Right ventricle myocardium superior (tissue), 1 donor: ENCODE measurements around the gene EVI5L. TPM values are rescaled to one million over a fixed set of nuclear protein-coding genes. Genes with fewer than 3 reads are reported as not detected.
A peak's percentile ranks its signal among the peaks of the same experiment; 100 is the strongest.
"Not testable (repeated sequence)": the region's sequence is repeated elsewhere in the genome, so short reads cannot be mapped to it uniquely, and the experiment has no call there.

Experiments used
- ATAC-seq: fragments of 200-7000 bp; cut with Tn5 transposase; one replicate; pipeline ENCODE4 v1.9.1; 2020; ENCODE audit warnings: mild to moderate bottlenecking; ENCODE audit not compliant: poor library complexity
- DNase-seq: peaks from one replicate; pipeline ENCODE4 v3.0.0-alpha.2; 2020
- intact Hi-C: fragments of 100-400 bp; cut with DNase I; formaldehyde crosslinking; loops from one replicate; pipeline ENCODE4 v1.11.2; 2022
- total RNA-seq: library from RNA; stranded (reverse); fragmentation: NEBNext Ultra II Directional; extraction: Animal tissue kit (Norgen Biotek cat#: 25700); gene quantifications from one replicate; pipeline ENCODE4 v1.2.1, GENCODE V29; 2021
- donor health status: DM: no; HTN: yes; CAD: no; lungs with severe emphysema.

The EVI5L gene
- total RNA-seq, 1 donor from 2014 or later, result 19.4 TPM

DNA sequence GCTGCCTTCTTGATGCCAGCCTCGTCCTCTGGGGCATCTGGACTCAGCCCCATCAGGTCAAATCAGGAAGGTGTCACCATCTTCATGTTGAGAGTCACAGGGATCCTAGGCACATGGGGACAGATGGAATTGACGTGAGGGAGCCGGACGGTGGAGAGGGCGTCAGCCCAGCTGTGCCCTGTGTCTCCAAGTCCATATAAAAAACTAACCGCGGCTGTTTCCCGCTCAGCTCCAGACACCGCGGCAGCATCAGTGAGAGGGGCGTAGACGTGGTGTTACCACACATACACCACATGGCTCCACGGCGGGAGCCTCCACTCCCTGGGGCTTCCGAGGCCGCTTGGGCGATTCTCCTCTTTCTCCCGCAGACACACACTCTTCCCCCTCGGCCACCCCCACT, 49.8 kb downstream of the EVI5L start:
- intact Hi-C loops, result no loop called here
- ATAC-seq (no peak), DNase-seq (no peak)

DNA sequence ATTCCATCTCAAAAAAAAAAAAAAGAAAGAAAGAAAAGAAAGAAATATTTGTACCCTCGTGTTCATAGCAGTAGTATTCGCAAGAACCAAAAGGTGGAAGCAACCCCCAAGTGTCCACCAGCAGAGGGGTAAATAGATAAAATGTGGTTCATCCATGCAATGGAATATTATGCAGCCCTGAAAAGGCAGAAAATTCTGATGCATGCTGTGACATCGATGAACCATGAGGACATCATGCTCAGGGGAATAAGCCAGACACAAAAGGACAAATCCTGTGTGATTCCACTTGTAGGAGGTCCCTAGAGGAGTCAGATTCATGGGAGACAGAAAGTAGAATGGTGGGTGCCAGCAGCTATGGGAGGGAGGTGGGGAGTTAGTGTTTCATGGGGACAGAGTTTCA, 51.9 kb downstream of the EVI5L start:
- intact Hi-C loops, result no loop called here
- DNase-seq (no peak), ATAC-seq (no peak)

DNA sequence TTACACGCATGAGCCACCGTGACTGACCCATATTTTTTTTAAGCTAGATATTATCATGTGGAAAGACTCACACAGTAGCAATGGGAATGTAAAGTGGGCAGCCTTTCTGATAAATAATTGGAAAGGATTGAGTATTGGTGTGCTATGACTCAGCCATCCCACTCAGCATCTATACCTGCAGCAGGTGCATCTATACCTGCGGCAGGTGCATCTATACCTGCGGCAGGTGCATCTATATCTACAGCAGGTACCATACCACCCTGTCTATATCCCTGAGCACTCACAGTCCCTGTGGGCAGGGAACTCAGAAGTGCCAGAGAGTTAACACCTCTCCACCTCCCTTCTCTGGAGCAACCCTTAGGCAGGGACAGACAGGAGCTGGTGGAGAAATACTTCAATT, 53.1 kb downstream of the EVI5L start:
- intact Hi-C loops, result no loop called here
- ATAC-seq (no peak), DNase-seq (no peak)

DNA sequence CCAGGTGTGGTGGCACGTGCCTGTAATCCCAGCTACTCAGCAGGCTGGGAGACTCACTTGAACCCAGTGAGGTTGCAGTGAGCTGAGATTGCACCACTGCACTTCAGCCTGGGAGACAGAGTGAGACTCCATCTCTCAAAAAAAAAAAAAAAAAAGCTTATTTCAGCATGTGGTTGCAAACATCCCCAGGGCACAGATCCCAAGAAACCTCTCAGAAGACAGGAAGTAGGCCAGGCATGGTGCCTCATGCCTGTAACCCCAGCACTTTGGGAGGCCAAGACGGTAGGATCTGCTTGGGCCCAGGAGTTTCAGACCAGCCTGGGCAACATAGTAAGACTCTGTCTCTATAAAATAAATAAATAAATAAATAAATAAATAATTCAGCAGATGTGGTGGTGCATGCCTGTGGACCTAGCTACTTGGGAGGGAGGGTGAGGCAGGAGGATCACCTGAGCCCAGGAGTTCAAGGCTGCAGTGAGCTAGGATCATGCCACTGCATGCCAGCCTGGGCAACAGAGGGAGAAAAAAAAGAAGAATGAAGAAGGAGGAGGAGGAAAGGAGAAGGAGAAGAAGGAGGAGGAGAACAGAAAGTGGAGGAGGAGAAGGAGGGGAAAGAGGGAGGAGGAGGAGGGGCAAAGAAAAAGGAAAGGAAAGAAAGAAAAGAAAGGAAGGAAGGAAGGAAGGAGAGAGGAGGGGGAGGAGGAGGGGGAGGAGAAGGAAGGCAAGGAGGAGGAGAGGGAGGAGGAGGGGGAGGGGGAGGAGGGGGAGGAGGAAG, 54.0 kb downstream of the EVI5L start:
- DNase-seq, result no peak
- ATAC-seq, result no peak

DNA sequence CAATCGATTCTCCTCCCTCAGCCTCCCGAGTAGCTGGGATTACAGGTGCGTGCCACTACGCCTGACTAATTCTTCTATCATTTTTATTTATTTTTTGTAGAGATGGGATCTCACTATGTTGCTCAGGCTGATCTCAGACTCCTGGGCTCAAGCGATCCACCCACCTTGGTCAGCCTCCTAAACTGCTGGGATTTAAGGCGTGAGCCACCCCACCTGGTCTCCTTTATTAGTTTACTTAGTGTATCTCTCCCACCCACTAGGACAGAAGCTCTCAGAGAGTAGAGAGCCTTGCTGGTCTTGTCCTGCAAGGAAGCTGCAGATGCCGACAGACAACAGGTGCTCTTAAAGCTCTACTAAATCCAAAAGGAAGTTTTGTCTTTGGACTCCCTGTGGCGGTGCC, 55.8 kb downstream of the EVI5L start:
- no peak for ATAC-seq
- DNase-seq, result no peak
- intact Hi-C loops, result no loop called here

More for the DNA sequence above, 54.0 kb downstream of the EVI5L start:
- intact Hi-C loops, result no loop called here

DNA sequence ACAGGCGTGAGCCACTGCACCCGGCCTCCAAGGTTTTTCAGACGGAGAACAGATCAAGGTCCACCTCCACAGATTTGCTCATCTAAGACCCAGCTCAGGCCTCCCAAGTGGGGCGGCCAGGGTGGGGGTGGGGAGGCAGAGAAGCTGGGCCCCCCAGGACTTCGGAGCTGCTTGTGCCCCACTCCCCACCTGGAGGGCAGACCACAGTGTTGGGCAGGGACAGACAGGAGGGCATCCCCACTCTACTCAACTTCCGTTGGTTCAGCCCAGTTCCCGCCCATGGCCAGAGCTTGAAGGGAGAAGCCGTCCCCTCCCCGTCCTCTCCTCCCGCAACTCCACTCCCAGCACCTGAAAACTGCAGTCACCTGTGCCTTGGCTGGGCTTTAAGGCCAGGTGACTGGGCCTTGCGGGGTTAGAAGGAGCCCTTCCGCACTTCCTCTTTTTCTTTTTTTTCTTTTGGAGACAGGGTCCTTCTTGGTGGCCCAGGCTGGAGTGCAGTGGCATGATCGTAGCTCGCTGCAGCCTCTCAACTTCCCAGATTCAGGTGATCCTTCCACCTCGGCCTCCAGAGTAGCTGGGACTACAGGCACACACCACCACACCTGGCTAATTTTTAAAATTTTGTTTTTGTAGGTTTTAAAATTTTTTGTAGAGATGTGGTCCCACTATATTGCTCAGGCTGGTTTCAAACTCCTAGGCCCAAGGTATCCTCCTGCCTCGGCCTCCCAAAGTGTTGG, 57.6 kb downstream of the EVI5L start:
- ATAC-seq (no peak), DNase-seq (no peak)
- intact Hi-C loops, result no loop called here

DNA sequence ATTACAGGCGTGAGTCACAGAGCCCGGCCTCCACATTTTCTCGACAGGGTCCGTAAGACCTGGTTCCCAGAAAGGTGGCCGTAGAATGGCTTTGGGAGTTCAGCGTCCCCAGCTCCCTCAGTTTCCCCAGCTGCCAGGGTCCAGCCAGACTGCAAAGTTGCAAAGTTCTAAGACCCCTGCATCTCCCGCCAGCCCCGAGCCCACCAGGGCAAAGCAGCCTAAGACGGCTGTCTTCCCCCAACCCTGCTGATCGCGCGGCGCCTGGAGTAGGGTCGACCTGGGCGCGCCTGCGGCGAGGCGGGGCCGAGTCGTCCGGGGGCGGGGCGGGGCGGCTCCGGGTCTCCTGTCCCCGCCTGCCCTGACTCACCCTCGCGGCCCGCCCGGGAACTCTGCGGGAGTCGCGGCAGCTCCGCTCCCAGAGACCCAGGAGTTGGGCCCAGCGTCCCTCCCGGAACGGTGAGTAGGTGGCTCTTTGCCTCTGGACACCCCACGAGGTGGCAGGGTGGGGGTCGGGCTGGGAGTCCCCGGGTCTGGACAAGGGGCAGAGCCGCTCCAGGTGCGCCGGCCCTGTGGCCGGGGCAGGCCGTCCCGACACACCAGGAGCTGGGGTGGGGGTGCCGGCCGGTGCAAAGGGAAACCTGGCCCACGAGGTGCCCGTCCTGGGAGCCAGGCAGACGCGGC, 58.3 kb downstream of the EVI5L start, which contains the start of gene LRRC8E:
LRRC8E (plus strand) TSS at position 366 of the 681 bp plus-strand sequence. CDS start 7,094 bp downstream, outside the sequence.
- DNase-seq (no peak), ATAC-seq (peak; percentile 91)
- intact Hi-C loops, result no loop called here

DNA sequence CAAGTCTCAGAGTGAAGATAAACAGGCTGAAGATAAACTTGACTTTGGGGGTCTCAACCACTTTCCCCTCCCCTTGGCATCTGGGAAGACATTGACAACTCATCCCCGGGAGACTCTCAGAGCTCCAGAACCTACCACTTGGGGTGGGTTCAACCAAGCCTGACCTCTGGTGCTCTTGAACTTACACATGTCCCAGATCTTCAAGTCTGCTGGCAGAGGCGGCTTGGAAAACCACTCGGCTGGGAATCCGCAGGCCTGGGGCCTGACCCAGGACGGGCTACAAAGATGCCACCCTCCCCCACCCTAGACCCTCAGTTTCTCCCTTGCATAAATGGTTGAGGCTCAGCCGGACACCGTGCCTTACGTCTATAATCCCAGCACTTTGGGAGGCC, 58.8 kb downstream of the EVI5L start:
- DNase-seq (no peak), ATAC-seq (peak; percentile 18)
- intact Hi-C loops, result no loop called here

DNA sequence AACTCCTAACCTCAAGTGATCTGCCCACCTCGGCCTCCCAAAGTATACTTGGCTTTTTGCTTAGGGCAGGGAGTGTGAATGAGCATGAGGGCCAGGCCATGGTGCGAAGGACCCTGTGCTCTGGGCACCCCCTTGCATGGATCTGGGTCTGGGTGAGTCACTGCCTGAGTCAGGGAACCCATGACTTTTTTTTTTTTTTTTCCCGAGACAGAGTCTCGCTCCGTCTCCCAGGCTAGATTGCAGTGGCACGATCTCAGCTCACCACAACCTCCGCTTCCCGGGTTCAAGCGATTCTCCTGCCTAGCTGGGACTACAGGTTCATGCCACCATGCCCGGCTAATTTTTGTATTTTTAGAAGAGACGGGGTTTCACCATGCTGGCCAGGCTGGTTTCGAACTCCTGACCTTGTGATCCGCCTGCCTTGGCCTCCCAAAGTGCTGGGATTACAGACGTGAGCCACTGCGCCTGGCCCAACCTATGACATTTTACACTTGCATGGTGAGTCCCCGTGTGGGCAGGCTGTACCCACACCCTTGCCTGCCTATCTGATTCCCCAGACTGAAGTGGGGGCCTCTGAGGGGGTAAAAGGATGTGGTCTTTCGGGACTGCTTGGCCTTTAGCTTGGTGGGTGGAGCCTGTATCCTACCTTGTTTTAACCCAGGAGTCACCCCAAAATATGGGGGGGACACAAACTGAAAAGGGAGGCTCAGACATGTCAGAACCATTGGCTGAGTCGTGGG, 63.5 kb downstream of the EVI5L start:
- intact Hi-C loops, ATAC-seq, DNase-seq: not testable (repeated sequence)

DNA sequence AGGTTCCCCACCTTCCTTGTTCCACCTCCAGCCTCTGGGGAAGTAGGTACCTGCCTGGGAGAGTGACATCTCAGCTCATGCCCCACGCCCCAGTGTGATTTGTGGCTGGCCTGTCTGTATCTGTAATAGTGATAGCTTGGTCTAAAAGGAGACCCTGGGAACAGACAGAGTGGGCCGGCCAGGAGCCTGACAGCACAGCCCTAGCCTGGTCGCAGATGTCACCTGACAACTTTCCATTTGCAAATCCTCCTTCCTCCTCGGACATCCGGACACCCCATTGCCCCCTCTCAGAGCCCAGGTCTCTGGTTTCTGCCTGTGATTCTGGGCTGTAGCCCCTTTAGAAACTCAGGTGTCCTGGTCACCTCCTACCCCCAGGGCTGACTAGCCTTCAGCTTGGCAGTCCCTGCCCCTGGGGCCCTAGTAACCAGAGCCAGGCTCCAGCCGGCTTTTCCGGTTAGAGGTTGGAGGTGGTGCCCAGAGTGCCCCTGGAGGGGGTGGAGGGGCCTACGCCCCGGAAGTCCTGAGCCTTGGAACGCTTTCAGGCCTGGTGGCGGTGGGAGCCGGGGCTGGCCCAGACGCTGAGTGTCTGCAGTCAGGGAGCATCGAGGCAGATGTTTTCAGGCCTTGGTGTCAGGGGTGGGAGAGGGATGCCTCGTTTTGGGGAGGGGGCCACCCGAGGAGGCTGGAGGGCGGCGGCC, 64.7 kb downstream of the EVI5L start:
- ATAC-seq (no peak), DNase-seq (no peak)
- intact Hi-C loops, result no loop called here

DNA sequence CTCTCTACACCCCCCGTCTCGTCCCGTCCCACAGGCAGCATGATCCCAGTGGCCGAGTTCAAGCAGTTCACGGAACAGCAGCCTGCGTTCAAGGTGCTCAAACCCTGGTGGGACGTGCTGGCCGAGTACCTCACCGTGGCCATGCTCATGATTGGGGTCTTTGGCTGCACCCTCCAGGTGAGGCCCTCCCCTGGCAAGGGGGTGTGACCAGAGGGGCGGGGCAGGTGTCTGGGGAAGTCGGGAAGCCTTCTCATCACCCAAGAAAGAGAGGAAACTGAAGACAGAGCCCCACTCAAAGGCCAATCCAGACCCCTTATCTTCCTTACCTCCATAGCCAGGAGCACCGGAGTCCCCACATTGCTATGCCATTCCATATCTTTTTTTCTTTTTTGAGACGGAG, 65.5 kb downstream of the EVI5L start:
- no peak for DNase-seq
- intact Hi-C loops, result no loop called here
- ATAC-seq, result peak; percentile 11

DNA sequence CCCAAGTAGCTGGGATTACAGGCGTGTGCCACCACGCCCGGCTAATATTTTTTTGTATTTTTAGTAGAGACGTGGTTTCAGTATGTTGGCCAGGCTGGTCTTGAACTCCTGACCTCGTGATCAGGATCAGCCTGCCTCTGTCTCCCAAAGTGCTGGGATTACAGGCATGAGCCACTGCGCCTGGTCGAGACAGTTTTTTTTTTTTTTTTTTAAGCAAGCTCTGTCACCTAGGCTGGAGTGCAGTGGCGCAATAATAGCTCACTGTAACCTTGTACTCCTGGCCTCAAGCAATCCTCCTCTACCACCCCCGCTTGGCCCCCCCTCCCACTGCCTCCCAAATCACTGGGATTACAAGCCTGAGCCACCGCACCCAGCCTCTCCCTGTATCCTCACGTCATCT, 67.3 kb downstream of the EVI5L start:
- no peak for ATAC-seq

DNA sequence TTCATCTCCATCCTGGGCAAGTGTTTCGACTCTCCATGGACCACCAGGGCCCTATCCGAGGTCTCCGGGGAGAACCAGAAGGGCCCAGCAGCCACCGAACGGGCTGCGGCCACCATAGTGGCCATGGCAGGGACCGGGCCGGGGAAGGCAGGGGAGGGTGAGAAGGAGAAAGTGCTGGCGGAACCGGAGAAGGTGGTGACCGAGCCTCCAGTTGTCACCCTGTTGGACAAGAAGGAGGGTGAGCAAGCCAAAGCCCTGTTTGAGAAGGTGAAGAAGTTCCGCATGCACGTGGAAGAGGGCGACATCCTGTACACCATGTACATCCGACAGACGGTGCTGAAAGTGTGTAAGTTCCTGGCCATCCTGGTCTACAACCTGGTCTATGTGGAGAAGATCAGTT, 68.9 kb downstream of the EVI5L start:
- DNase-seq, result no peak
- intact Hi-C loops, result no loop called here
- ATAC-seq, result no peak

More for the DNA sequence above, 67.3 kb downstream of the EVI5L start:
- no peak for DNase-seq
- intact Hi-C loops, result no loop called here

DNA sequence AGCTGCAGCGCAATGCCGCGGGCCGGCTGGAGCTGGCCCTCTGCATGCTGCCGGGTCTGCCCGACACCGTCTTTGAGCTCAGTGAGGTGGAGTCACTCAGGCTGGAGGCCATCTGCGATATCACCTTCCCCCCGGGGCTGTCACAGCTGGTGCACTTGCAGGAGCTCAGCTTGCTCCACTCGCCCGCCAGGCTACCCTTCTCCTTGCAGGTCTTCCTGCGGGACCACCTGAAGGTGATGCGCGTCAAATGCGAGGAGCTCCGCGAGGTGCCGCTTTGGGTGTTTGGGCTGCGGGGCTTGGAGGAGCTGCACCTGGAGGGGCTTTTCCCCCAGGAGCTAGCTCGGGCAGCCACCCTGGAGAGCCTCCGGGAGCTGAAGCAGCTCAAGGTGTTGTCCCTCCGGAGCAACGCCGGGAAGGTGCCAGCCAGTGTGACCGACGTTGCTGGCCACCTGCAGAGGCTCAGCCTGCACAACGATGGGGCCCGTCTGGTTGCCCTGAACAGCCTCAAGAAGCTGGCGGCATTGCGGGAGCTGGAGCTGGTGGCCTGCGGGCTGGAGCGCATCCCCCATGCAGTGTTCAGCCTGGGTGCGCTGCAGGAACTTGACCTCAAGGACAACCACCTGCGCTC, 69.8 kb downstream of the EVI5L start:
- intact Hi-C loops, result no loop called here
- DNase-seq (no peak), ATAC-seq (no peak)

DNA sequence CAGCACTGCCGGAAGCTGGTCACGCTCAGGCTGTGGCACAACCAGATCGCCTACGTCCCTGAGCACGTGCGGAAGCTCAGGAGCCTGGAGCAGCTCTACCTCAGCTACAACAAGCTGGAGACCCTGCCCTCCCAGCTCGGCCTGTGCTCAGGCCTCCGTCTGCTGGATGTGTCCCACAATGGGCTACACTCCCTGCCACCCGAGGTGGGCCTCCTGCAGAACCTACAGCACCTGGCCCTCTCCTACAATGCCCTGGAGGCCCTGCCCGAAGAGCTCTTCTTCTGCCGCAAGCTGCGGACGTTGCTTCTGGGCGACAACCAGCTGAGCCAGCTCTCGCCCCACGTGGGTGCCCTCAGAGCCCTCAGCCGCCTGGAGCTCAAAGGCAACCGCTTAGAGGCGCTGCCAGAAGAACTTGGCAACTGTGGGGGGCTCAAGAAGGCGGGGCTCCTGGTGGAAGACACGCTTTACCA, 70.4 kb downstream of the EVI5L start:
- ATAC-seq, result no peak
- DNase-seq, result no peak
- intact Hi-C loops, result no loop called here

DNA sequence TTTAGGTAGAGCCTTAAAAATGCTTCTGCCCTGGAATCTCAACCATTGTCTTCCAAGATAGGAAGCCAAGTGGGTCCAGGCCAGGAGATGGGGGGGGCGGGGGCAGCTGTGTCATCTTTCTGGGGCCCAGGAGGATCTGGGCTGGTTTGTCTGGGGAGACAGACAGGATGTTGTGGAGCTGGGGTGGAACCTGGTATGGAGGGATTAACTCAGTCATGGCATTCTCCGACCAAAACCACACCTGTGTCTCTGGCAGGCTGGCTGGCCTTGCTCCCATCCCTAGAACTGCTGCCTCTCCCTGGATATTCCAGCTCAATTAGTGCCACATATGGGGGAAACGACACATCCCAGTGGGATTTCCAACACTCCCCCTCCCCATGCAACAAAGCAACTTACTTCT, 70.9 kb downstream of the EVI5L start:
- intact Hi-C loops, result no loop called here
- DNase-seq (no peak), ATAC-seq (no peak)

DNA sequence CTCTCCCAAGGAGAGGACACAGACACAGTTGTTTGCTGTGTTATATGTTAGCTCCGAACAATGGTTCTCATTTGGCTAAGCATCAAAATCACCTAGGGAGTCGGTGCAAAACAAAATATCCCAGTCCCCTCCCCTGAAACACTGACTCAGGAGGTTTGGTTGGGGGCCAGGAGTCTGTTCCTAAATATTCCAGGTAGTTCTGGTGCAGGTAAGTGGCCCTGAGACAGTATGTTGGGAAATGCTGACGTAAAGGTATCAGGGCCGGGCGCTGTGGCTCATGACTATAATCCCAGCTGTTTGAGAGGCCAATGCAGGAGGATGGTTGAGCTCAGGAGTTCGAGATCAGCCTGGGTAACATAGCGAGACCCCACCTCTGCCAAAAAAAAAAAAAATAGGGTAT, 71.3 kb downstream of the EVI5L start:
- intact Hi-C loops, result no loop called here
- ATAC-seq, result no peak
- no peak for DNase-seq

DNA sequence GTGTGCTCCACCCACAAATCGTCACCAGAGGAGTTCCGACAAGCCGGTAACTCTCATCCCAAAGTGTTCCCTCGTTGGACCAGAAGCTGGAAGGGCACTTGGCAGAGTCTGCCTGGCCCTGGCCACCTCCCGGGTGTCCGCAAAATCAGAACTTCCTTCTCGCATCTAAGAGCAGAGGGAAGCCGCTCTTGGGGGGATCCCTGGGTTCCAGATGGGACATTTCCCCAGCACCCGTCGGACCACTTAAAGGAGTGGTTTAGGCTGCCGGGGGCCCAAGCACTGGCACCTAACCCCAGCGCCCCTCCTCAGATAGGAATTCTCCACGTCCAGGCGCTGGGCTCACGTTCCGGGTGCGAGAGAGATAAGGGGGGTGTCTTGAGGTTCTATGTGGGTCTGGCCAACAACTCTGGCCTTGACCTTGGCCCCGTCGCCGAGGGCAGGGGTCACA, 72.8 kb downstream of the EVI5L start:
- ATAC-seq (no peak), DNase-seq (no peak)
- intact Hi-C loops, result no loop called here
